ENCODE data around the gene LHFPL3.

DNA sequence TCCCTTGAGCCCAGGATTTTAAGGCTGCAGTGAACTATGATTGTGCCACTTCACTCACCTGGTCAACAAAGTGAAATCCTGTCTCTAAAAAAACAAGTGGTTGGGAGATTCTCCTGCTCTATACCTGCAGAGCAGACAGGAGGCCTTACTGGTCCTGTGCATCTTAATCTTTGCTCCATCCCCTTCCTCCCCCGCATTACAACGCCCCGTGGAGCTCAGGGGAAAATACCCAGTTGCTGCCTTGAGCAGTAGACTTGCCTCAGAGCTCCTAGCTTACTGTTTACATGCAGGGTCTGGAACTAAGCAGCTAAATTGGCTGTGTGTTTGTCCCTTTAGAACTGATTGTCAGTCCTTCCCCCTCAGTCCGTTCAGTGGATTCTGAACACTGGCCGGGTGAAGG lies 561.8 kb downstream of the LHFPL3 start:
- TF ChIP-seq ZNF550 (CRISPR knock-in tag; IDR thresholded peaks at IDR 0.05; ENCODE audit: borderline replicate concordance) (no peak), TARDBP (CRISPR knock-in tag; IDR thresholded peaks at IDR 0.05) (no peak), YY1 (IDR thresholded peaks at IDR 0.05; ENCODE audit: insufficient read depth, insufficient replicate concordance, low read depth, low read length) (no peak), PHF21A (CRISPR knock-in tag; IDR thresholded peaks at IDR 0.05) (no peak), ZMYM2 (CRISPR knock-in tag; IDR thresholded peaks at IDR 0.05) (no peak), RFX1 (IDR thresholded peaks at IDR 0.05) (no peak), ZNF747 (CRISPR knock-in tag; IDR thresholded peaks at IDR 0.05; ENCODE audit: borderline replicate concordance) (no peak)
- TF ChIP-seq, protein P1, sequence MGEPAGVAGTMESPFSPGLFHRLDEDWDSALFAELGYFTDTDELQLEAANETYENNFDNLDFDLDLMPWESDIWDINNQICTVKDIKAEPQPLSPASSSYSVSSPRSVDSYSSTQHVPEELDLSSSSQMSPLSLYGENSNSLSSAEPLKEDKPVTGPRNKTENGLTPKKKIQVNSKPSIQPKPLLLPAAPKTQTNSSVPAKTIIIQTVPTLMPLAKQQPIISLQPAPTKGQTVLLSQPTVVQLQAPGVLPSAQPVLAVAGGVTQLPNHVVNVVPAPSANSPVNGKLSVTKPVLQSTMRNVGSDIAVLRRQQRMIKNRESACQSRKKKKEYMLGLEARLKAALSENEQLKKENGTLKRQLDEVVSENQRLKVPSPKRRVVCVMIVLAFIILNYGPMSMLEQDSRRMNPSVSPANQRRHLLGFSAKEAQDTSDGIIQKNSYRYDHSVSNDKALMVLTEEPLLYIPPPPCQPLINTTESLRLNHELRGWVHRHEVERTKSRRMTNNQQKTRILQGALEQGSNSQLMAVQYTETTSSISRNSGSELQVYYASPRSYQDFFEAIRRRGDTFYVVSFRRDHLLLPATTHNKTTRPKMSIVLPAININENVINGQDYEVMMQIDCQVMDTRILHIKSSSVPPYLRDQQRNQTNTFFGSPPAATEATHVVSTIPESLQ (CRISPR knock-in tag; conservative IDR thresholded peaks at IDR 0.05): no peak
- TF ChIP-seq, protein P2, sequence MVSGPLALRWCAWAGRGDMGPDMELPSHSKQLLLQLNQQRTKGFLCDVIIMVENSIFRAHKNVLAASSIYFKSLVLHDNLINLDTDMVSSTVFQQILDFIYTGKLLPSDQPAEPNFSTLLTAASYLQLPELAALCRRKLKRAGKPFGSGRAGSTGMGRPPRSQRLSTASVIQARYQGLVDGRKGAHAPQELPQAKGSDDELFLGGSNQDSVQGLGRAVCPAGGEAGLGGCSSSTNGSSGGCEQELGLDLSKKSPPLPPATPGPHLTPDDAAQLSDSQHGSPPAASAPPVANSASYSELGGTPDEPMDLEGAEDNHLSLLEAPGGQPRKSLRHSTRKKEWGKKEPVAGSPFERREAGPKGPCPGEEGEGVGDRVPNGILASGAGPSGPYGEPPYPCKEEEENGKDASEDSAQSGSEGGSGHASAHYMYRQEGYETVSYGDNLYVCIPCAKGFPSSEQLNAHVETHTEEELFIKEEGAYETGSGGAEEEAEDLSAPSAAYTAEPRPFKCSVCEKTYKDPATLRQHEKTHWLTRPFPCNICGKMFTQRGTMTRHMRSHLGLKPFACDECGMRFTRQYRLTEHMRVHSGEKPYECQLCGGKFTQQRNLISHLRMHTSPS (CRISPR knock-in tag; IDR thresholded peaks at IDR 0.05; ENCODE audit: low read depth): no peak
